ENCODE measurements around the gene IL6ST.

The IL6ST gene

DNA sequence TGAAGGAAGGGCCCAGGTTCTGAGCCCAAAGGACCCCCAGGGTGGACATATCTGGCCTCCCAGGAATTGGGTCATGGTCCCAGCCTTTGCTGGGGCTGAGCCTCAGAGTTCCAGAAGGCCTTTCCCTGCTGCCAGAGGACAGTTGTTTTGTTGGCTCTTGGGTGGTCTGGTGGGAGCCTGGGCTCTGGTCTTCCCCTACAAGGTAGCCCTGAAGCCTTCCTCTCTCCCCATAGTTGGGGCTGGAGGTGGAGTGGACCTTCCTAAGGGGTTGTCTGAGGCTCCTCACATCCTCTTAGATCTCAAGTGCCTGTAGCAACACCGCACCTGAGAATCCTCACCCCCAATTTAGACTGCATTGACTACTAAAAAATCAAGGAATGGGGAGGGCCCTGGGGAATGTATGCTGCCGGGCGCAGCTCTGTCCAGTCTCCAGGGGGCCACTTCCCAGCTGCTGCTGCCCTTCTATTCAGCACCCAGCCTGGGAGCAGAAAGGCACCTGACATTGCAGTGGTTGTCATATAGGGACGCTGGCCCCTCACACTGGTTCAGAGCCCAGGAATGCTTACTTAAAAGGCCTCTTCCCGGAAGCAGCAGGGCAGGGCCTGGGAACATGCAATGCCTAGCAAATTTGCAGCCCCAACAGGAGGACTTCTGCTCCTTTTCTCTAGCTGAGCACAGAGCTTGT, 77.2 kb downstream of the IL6ST start:
- H3K9me3 Mint-ChIP-seq = no peaks in the 10 kb centered on the region
- H3K4me1 Mint-ChIP-seq = peaks cover 4% of the 10 kb centered on the region
- H3K4me3 Mint-ChIP-seq = no peak overlapping the region
- TF ChIP-seq CTCF (IDR thresholded peaks at IDR 0.05; ENCODE audit: unreplicated experiment in 3 of 3) = no peak
- H3K27ac Mint-ChIP-seq = no peak overlapping the region
- no peaks in the 10 kb centered on the region for H3K27me3 Mint-ChIP-seq (ENCODE audit: low read depth)
- no peaks in the 10 kb centered on the region for H3K36me3 Mint-ChIP-seq (ENCODE audit: low read depth)

DNA sequence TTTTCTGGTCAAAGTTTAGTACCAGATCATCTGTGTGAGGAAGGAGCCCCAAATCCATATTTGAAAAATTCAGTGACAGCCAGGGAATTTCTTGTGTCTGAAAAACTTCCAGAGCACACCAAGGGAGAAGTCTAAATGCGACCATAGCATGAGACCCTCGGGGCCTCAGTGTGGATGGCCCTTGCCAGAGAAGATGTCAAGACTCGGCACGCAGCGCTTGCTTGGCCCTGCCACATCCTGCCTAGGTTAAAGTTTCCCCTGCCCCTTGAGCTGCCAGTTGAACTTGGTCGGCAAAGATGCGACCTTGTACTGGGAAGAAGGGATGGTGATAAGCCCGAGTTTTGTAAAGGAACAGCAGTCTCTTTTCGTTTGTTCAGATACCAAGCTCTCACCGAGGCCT, 77.8 kb downstream of the IL6ST start:
- peaks cover 4% of the 10 kb centered on the region for H3K4me1 Mint-ChIP-seq
- no peak for TF ChIP-seq CTCF (IDR thresholded peaks at IDR 0.05; ENCODE audit: unreplicated experiment in 3 of 3)
- H3K36me3 Mint-ChIP-seq (ENCODE audit: low read depth) = no peaks in the 10 kb centered on the region
- no peak overlapping the region for H3K27ac Mint-ChIP-seq
- H3K9me3 Mint-ChIP-seq = no peaks in the 10 kb centered on the region
- H3K27me3 Mint-ChIP-seq (ENCODE audit: low read depth) = no peaks in the 10 kb centered on the region
- no peak overlapping the region for H3K4me3 Mint-ChIP-seq

DNA sequence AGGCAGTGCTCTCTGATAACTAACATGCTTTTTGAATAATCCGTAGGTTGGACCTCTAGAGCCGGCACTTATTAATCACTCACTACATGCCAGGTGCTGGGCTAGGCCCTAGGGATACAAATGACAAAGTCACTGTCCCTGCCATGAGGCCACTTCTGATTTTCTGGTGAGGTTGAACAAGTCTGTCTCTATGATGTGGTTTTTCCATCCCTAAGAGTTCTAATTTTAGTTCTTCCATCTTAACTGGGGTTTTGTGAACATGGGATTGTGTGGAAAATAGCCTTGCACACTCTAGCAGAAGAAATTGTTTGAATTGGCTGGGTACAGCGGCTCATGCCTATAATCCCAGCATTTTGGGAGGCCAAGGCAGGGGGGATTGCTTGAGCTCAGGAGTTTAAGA, 79.0 kb downstream of the IL6ST start:
- H3K36me3 Mint-ChIP-seq (ENCODE audit: low read depth) = no peaks in the 10 kb centered on the region
- no peak for TF ChIP-seq CTCF (IDR thresholded peaks at IDR 0.05; ENCODE audit: unreplicated experiment in 3 of 3)
- H3K27me3 Mint-ChIP-seq (ENCODE audit: low read depth) = no peaks in the 10 kb centered on the region
- peaks cover 4% of the 10 kb centered on the region for H3K4me1 Mint-ChIP-seq
- H3K9me3 Mint-ChIP-seq = no peaks in the 10 kb centered on the region
- H3K4me3 Mint-ChIP-seq = no peak overlapping the region
- no peak overlapping the region for H3K27ac Mint-ChIP-seq

- H3K4me1 Mint-ChIP-seq = peaks cover 4% of the 10 kb centered on the region
- H3K4me3 Mint-ChIP-seq = no peak overlapping the region
- TF ChIP-seq CTCF (IDR thresholded peaks at IDR 0.05; ENCODE audit: unreplicated experiment in 3 of 3) = no peak
- H3K9me3 Mint-ChIP-seq = no peaks in the 10 kb centered on the region
- no peaks in the 10 kb centered on the region for H3K27me3 Mint-ChIP-seq (ENCODE audit: low read depth)
- H3K36me3 Mint-ChIP-seq (ENCODE audit: low read depth) = no peaks in the 10 kb centered on the region
- H3K27ac Mint-ChIP-seq = no peak overlapping the region
Measured at GRCh38 chr5:55914971-55915370, 79.8 kb downstream of the IL6ST start.

DNA sequence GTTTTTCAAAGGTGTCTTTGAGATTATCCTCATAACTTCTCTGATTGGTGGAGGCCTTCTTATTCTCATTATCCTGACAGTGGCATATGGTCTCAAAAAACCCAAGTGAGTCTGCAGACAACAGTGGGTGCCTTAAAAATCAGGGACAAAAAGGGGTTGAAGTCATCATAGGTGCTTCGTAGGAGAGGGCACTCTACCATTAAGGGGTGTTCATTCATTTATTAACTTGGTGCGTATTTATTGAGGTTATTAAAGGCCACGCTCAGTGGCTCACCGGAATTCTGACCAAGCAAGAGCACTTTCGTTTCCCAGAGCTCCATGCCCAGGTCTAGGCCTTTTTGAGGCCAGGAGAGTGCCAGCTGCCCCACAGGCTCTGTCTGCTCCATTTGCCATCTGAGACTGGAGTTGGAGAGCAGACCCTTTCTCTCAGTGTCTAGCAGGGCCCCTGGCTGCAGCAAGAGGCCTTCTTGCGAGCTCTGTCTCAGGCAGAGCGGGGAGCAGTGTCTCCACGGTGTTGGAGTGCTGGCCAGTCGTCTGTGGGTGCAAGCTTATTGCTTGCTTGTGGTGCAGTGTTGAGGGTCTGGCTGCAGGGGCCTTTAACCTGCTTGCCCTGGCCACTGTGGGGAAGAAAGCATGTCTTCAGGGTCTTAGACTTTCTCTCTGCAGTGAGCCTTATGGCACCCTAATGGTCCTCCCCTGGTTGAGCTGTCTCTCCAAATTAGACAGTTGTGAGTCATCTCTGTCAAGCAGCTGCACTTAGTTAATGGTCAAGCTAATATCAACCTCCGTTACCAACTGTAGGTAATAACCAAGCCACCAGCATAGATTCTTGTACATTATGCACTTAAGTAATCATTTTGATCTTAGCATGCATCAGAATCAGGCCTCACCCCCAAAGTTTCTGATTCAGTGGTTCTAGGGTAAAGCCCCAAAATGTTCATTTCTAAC, 81.0 kb downstream of the IL6ST start:
- Mint-ChIP-seq H3K4me3 (no peak overlapping the region), H3K4me1 (peaks cover 4% of the 10 kb centered on the region), H3K27me3 (ENCODE audit: low read depth) (no peaks in the 10 kb centered on the region), H3K36me3 (ENCODE audit: low read depth) (no peaks in the 10 kb centered on the region), H3K27ac (peak overlapping the region; percentile 57 to 74 (median 63)), H3K9me3 (no peaks in the 10 kb centered on the region)
- no peak for TF ChIP-seq CTCF (IDR thresholded peaks at IDR 0.05; ENCODE audit: unreplicated experiment in 3 of 3)

Data from nephron (organoid).